IMR-90 (cell line): ENCODE results near the gene USP24. TPM values are rescaled to one million over a fixed set of nuclear protein-coding genes. Genes with fewer than 3 reads are reported as not detected.

Experiments
- ATAC-seq: fragments of 200-7000 bp; cut with Tn5 transposase; 2 replicates; pipeline ENCODE4 v1.9.1; 2020; ENCODE audit warnings: low read depth, mild to moderate bottlenecking, moderate library complexity
- BruUV-seq: library from RNA; stranded (reverse); fragments of 400-500 nt; replicated peaks from 2 replicates; lab custom pipeline; 2021; lab: Mats Ljungman, UMichigan
- CTCF ChIA-PET: fragments of 300-600 bp; formaldehyde crosslinking; extraction: SDS; loops from one replicate; lab custom pipeline; 2021; ENCODE audit warnings: antibody characterized with exemption; lab: Yijun Ruan, JAX
- POLR2A ChIA-PET: fragments of 300-600 bp; sonication (Branson Sonifier 250); formaldehyde crosslinking; loops from one replicate; lab custom pipeline; 2022; ENCODE audit warnings: antibody characterized with exemption; ENCODE audit not compliant: unreplicated experiment; lab: Charles Lee
- DNase-seq: peaks from one replicate; pipeline ENCODE4 v3.0.0; 2013
- H2AFZ ChIP-seq: replicated peaks from 2 replicates; pipeline ENCODE3; 2013; ENCODE audit warnings: low read length, mild to moderate bottlenecking; ENCODE audit not compliant: poor library complexity
- H2AK5ac ChIP-seq: 2 replicates; pipeline ENCODE4 v1.6.1; 2013; ENCODE audit warnings: low read depth, low read length, inconsistent platforms
- H2AK9ac ChIP-seq: replicated peaks from 2 replicates; pipeline ENCODE3; 2013; ENCODE audit warnings: mild to moderate bottlenecking, low read depth, low read length, moderate library complexity; ENCODE audit not compliant: poor library complexity
- H2BK120ac ChIP-seq: 2 replicates; pipeline ENCODE4 v1.6.1; 2013; ENCODE audit warnings: low read depth, low read length, inconsistent platforms
- H2BK15ac ChIP-seq: 3 replicates; pipeline ENCODE4 v1.6.1; 2013; ENCODE audit warnings: low read depth, low read length, inconsistent platforms
- H2BK20ac ChIP-seq: 2 replicates; pipeline ENCODE4 v1.6.1; 2013; ENCODE audit warnings: low read depth, mild to moderate bottlenecking, inconsistent platforms, low read length, moderate library complexity
- H2BK5ac ChIP-seq: 2 replicates; pipeline ENCODE4 v1.6.1; 2013; ENCODE audit warnings: mild to moderate bottlenecking, low read depth, low read length, inconsistent platforms; ENCODE audit not compliant: poor library complexity, severe bottlenecking
- H3K14ac ChIP-seq: replicated peaks from 2 replicates; pipeline ENCODE4 v1.6.1; 2013; ENCODE audit warnings: low read depth, low read length, inconsistent platforms
- H3K18ac ChIP-seq: 2 replicates; pipeline ENCODE4 v1.6.1; 2013; ENCODE audit warnings: low read depth, low read length, control low read depth
- H3K23ac ChIP-seq: 2 replicates; pipeline ENCODE4 v1.6.1; 2013; ENCODE audit warnings: low read depth, low read length, inconsistent platforms
- H3K27ac ChIP-seq: 2 replicates; pipeline ENCODE4 v1.5.1; 2013; ENCODE audit warnings: mild to moderate bottlenecking, control low read depth, low read length; ENCODE audit not compliant: insufficient read depth
- H3K27me3 ChIP-seq: 2 replicates; pipeline ENCODE4 v1.6.1; 2013; ENCODE audit warnings: low read length; ENCODE audit not compliant: control insufficient read depth, insufficient read depth
- H3K36me3 ChIP-seq: 2 replicates; pipeline ENCODE4 v1.6.1; 2013; ENCODE audit warnings: low read length, mixed read lengths; ENCODE audit not compliant: control insufficient read depth, insufficient read depth
- H3K4ac ChIP-seq: 2 replicates; pipeline ENCODE4 v1.6.1; 2013; ENCODE audit warnings: low read depth, low read length, inconsistent platforms
- H3K4me1 ChIP-seq: 2 replicates; pipeline ENCODE4 v1.6.1; 2013; ENCODE audit warnings: low read length, mixed read lengths; ENCODE audit not compliant: control insufficient read depth, insufficient read depth
- H3K4me2 ChIP-seq: 2 replicates; pipeline ENCODE4 v1.6.1; 2013; ENCODE audit warnings: low read depth, mild to moderate bottlenecking, control low read depth, low read length, moderate library complexity
- H3K4me3 ChIP-seq: 2 replicates; pipeline ENCODE4 v1.5.1; 2013; ENCODE audit warnings: low read depth, mild to moderate bottlenecking, control low read depth, low read length, moderate library complexity; ENCODE audit not compliant: insufficient read depth
- H3K56ac ChIP-seq: 2 replicates; pipeline ENCODE4 v1.6.1; 2013; ENCODE audit warnings: low read length, inconsistent platforms; ENCODE audit not compliant: insufficient read depth; ENCODE audit errors: extremely low read depth
- H3K79me1 ChIP-seq, 2 experiments: 2 replicates each; pipeline ENCODE4 v1.6.1; 2013; ENCODE audit warnings: low read length in 2 of 2, inconsistent platforms in 1 of 2, low read depth in 1 of 2
- H3K9ac ChIP-seq: 2 replicates; pipeline ENCODE4 v1.6.1; 2013; ENCODE audit warnings: low read depth, low read length, control low read depth
- H3K9me1 ChIP-seq: 2 replicates; pipeline ENCODE4 v1.6.1; 2013; ENCODE audit warnings: low read length, inconsistent platforms; ENCODE audit not compliant: insufficient read depth
- H3K9me3 ChIP-seq: 2 replicates; pipeline ENCODE4 v1.6.1; 2013; ENCODE audit warnings: low read length; ENCODE audit not compliant: control insufficient read depth, insufficient read depth
- H4K20me1 ChIP-seq: 2 replicates; pipeline ENCODE4 v1.6.1; 2013; ENCODE audit warnings: low read length, inconsistent platforms; ENCODE audit not compliant: insufficient read depth
- H4K5ac ChIP-seq: 2 replicates; pipeline ENCODE4 v1.6.1; 2013; ENCODE audit warnings: mild to moderate bottlenecking, low read depth, low read length, control low read depth
- H4K8ac ChIP-seq, 2 experiments: 2 replicates each; pipeline ENCODE4 v1.6.1; 2013; ENCODE audit warnings: low read depth in 2 of 2, low read length in 2 of 2, control low read depth in 1 of 2, inconsistent platforms in 1 of 2
- H4K91ac ChIP-seq: 2 replicates; pipeline ENCODE4 v1.6.1; 2013; ENCODE audit warnings: low read depth, low read length, inconsistent platforms; ENCODE audit not compliant: insufficient read depth
- FOS ChIP-seq: fragments of 150-350 bp; IDR thresholded peaks from 2 replicates; pipeline ENCODE4 v1.6.1; 2016; ENCODE audit warnings: low read depth, low read length
- MAZ ChIP-seq: IDR thresholded peaks from 2 replicates; pipeline ENCODE4 v1.6.1; 2012; ENCODE audit warnings: low read depth, mild to moderate bottlenecking, low read length, improper control_type of control experiment, moderate library complexity, borderline replicate concordance
- RAD21 ChIP-seq: IDR thresholded peaks from 2 replicates; pipeline ENCODE4 v1.6.1; 2012; ENCODE audit warnings: low read length, improper control_type of control experiment
- SMC3 ChIP-seq: fragments of 150-350 bp; IDR thresholded peaks from 2 replicates; pipeline ENCODE4 v1.6.1; 2016; ENCODE audit warnings: low read depth, mild to moderate bottlenecking, antibody characterized with exemption, low read length, moderate library complexity
- USF2 ChIP-seq: fragments of 150-350 bp; IDR thresholded peaks from 2 replicates; pipeline ENCODE4 v1.6.1; 2017; ENCODE audit warnings: mild to moderate bottlenecking, antibody characterized with exemption, low read length, low read depth
- WGBS, 2 experiments: methylation state at CpG; one replicate each; pipeline versions ENCODE4 v1.1.5 to v1.1.7; 2013; ENCODE audit warnings: missing lambda C conversion rate in 2 of 2; ENCODE audit not compliant: insufficient read length in 1 of 2; ENCODE audit errors: extremely low coverage in 2 of 2; 5-methylcytosine and 5-hydroxymethylcytosine counted together
- dilution Hi-C: fragments of 300-500 bp; cut with HindIII; formaldehyde crosslinking; loops from one replicate; pipeline ENCODE4 v1.14.3; 2018; ENCODE audit warnings: low sequenced_read_pairs; ENCODE audit not compliant: unreplicated experiment
- in situ Hi-C: fragments of 300-500 bp; cut with MboI; formaldehyde crosslinking; loops from 3 replicates; pipeline ENCODE4 v1.14.3; 2019; ENCODE audit warnings: low sequenced_read_pairs, inconsistent platforms, mixed read lengths
- intact Hi-C: fragments of 100-400 bp; cut with micrococcal nuclease; formaldehyde crosslinking; loops from 2 replicates; pipeline ENCODE4 v1.10.0; 2022
- polyA plus RNA-seq, 3 experiments: library from polyadenylated mRNA; depleted of rRNA; stranded (reverse); fragments of >200 nt; gene quantifications; 2 replicates each; pipeline ENCODE4 v1.2.3, GENCODE V29; 2012; ENCODE audit warnings: low replicate concordance in 1 of 3
- total RNA-seq: library from RNA; depleted of rRNA; stranded (reverse); fragments of >200 nt; gene quantifications from 2 replicates; pipeline ENCODE4 v1.2.3, GENCODE V29; 2012
- TF ChIP-seq, protein P1 (sequence below): fragments of 150-350 bp; IDR thresholded peaks from 2 replicates; pipeline ENCODE4 v1.6.1; 2016; ENCODE audit warnings: low read depth, mild to moderate bottlenecking, low read length, moderate library complexity, borderline replicate concordance

The USP24 gene
- total and polyA plus RNA-seq, 2 of the 4 experiments (the other 2 are of a cell fraction), result 8.4 to 36.7 TPM

DNA sequence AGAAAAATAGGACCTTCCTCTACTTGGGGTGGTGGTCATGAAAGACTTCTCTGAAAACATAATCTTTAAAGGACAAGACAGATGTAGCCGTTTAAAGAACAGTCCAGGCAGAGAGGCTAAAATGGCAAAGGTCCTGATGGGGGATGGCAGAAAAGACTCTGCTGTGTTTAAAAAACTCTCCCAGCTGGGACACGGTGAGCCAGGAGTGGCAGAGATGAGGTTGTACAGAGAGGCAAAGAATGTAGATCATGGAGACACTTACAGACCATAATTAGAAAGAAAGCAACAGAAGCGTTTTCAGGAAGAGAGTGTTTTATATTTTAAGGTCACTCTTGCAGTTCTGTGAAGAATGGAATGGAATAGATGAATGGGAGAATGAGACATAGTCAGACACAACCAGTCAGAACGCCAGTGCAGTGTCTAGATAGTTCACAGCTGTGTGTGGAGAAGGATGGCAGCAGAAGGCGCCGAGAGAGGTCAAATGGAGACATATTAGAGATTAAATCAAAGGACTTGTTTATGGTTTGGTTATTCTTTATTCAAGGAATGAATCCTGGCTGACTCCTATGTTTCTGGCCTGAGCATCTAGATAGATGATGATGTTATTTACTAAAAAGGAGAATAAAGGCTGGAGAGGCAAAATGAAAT is 47.8 kb downstream of the USP24 start:
- Histone ChIP-seq H2BK20ac (no peak overlapping the region), H2BK15ac (no peak overlapping the region), H3K27me3 (no peaks in the 10 kb centered on the region), H3K18ac (no peak overlapping the region), H3K79me1 (peaks cover 7 to 26% of the 10 kb centered on the region in 2 experiments), H3K9me1 (peaks cover 5% of the 10 kb centered on the region), H4K8ac (no peak overlapping the region), H2AK5ac (no peak overlapping the region), H3K56ac (no peak overlapping the region), H3K4me3 (no peak overlapping the region), H4K91ac (no peak overlapping the region), H3K9me3 (no peaks in the 10 kb centered on the region), H2BK120ac (no peak overlapping the region), H2AFZ (no peak overlapping the region), H3K14ac (no peak overlapping the region), H3K4me2 (no peak overlapping the region), H3K27ac (no peak overlapping the region), H2AK9ac (no peak overlapping the region), H4K5ac (no peak overlapping the region), H3K9ac (no peak overlapping the region), H3K23ac (no peak overlapping the region), H4K20me1 (peaks cover 3% of the 10 kb centered on the region; the same call in 1 of the 2 replicates), H3K4me1 (no peaks in the 10 kb centered on the region; the same call in 1 of the 2 replicates), H2BK5ac (no peak overlapping the region), H3K36me3 (peaks cover 15% of the 10 kb centered on the region), H3K4ac (no peak overlapping the region)
- TF ChIP-seq RAD21 (no peak), USF2 (no peak), MAZ (no peak), FOS (no peak), SMC3 (no peak)
- TF ChIP-seq, protein P1, sequence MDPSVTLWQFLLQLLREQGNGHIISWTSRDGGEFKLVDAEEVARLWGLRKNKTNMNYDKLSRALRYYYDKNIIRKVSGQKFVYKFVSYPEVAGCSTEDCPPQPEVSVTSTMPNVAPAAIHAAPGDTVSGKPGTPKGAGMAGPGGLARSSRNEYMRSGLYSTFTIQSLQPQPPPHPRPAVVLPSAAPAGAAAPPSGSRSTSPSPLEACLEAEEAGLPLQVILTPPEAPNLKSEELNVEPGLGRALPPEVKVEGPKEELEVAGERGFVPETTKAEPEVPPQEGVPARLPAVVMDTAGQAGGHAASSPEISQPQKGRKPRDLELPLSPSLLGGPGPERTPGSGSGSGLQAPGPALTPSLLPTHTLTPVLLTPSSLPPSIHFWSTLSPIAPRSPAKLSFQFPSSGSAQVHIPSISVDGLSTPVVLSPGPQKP, result no peak
- intact Hi-C loops (loop anchor here (5.0 kb wide), 1 partner anchor 35 kb away; no protein-coding TSS in a partner anchor), dilution Hi-C loops (no loop called here), in situ Hi-C loops (no loop called here)
- 50% methylated on average over 1 of the region's 6 CpGs; no CpG with 5 or more reads in 1 of the 2 experiments for WGBS, 2 experiments
- ATAC-seq, result peak; percentile 54
- POLR2A ChIA-PET, result no interaction called here
- DNase-seq, result no peak
- BruUV-seq, result no TSS peak
- CTCF ChIA-PET, result interaction anchor here (0.9 kb wide), 1 partner anchor 42 kb away, joined by 4 read pairs; no protein-coding TSS in a partner anchor
